CD4-positive, alpha-beta T cell (primary cell): ENCODE results near the gene CCNL1. TPM values are rescaled to one million over a fixed set of nuclear protein-coding genes. Genes with fewer than 3 reads are reported as not detected.
A peak's percentile ranks its signal among the peaks of the same experiment; 100 is the strongest.
"Not testable (repeated sequence)": the region's sequence is repeated elsewhere in the genome, so short reads cannot be mapped to it uniquely, and the experiment has no call there.

Experiments used
- ATAC-seq: fragments of 200-7000 bp; cut with Tn5 transposase; one replicate; pipeline ENCODE4 v1.10.0; 2022; ENCODE audit warnings: mild to moderate bottlenecking; ENCODE audit not compliant: poor library complexity
- CTCF ChIA-PET: fragments of 350-600 bp; sonication (Branson Sonifier 250); formaldehyde crosslinking; loops from one replicate; lab custom pipeline; 2021; ENCODE audit warnings: antibody characterized with exemption, inconsistent platforms; lab: Charles Lee
- POLR2A ChIA-PET: fragments of 350-600 bp; sonication (Branson Sonifier 250); formaldehyde crosslinking; loops from one replicate; lab custom pipeline; 2021; ENCODE audit warnings: antibody characterized with exemption, inconsistent platforms; lab: Charles Lee
- DNase-seq, 14 experiments: peaks; one replicate each; pipeline ENCODE4 v3.0.0-alpha.2; 2013 to 2020; ENCODE audit warnings: mixed read lengths in 2 of 14
- H3K27ac ChIP-seq, 2 donors: one replicate each; pipeline versions ENCODE4 v1.5.1 to v1.7.0; 2013; ENCODE audit warnings: low read length in 2 of 2, low read depth in 1 of 2, mild to moderate bottlenecking in 1 of 2
- H3K27me3 ChIP-seq, 2 experiments: 1 replicate in 1 of 2; 2 replicates in 1 of 2; pipeline versions ENCODE4 v1.6.1 to v1.7.0; 2013; ENCODE audit warnings: low read length in 2 of 2, control low read depth in 1 of 2, mild to moderate bottlenecking in 1 of 2, moderate library complexity in 1 of 2; ENCODE audit not compliant: insufficient read depth in 2 of 2, control insufficient read depth in 1 of 2
- H3K36me3 ChIP-seq: one replicate; pipeline ENCODE4 v1.6.1; 2013; ENCODE audit warnings: low read length, control low read depth; ENCODE audit not compliant: insufficient read depth
- H3K4me1 ChIP-seq: one replicate; pipeline ENCODE4 v1.6.1; 2013; ENCODE audit warnings: low read length, control low read depth; ENCODE audit not compliant: insufficient read depth
- H3K4me3 ChIP-seq: one replicate; pipeline ENCODE4 v1.5.1; 2013; ENCODE audit warnings: mild to moderate bottlenecking, low read length, moderate library complexity
- H3K9me3 ChIP-seq, 2 experiments: 1 replicate in 1 of 2; 2 replicates in 1 of 2; pipeline versions ENCODE4 v1.6.1 to v1.7.0; 2013; ENCODE audit warnings: low read length in 2 of 2, mild to moderate bottlenecking in 2 of 2, control low read depth in 1 of 2, moderate library complexity in 1 of 2; ENCODE audit not compliant: control insufficient read depth in 1 of 2, insufficient read depth in 1 of 2
- H3K27ac Mint-ChIP-seq: one replicate; pipeline ENCODE4 v1.8.0; 2020; ENCODE audit warnings: mixed read lengths
- H3K27me3 Mint-ChIP-seq: one replicate; pipeline ENCODE4 v1.8.0; 2021; ENCODE audit warnings: mixed read lengths
- H3K36me3 Mint-ChIP-seq: one replicate; pipeline ENCODE4 v1.8.0; 2021; ENCODE audit warnings: low read depth, mixed read lengths
- H3K4me1 Mint-ChIP-seq: one replicate; pipeline ENCODE4 v1.8.0; 2021; ENCODE audit warnings: low read depth, mixed read lengths
- H3K4me3 Mint-ChIP-seq: one replicate; pipeline ENCODE4 v1.8.0; 2020; ENCODE audit warnings: mild to moderate bottlenecking, mixed read lengths
- H3K9me3 Mint-ChIP-seq: one replicate; pipeline ENCODE4 v1.8.0; 2020; ENCODE audit warnings: mixed read lengths
- intact Hi-C, 2 experiments: fragments of 100-400 bp; cut with DNase I in 1 of 2; cut with micrococcal nuclease in 1 of 2; formaldehyde crosslinking; loops; one replicate each; pipeline versions ENCODE4 v1.15.1 to v1.9.0; 2023 to 2025; cut with DNase I, micrococcal nuclease
- total RNA-seq, 174 experiments: library from RNA in 2 of 174; stranded (reverse) in 2 of 174; gene quantifications; one replicate each; pipeline ENCODE4 v1.2.3 and lab custom pipeline; 2021 to 2026
- TF ChIP-seq, protein P1 (sequence below): fragments of 200-600 bp; IDR thresholded peaks from one replicate; pipeline ENCODE4 v1.8.0; 2022; ENCODE audit warnings: antibody characterized with exemption, mild to moderate bottlenecking

CCNL1 gene
- total RNA-seq, 2 experiments from 2014 or later = 1,350 to 1,388 TPM

DNA sequence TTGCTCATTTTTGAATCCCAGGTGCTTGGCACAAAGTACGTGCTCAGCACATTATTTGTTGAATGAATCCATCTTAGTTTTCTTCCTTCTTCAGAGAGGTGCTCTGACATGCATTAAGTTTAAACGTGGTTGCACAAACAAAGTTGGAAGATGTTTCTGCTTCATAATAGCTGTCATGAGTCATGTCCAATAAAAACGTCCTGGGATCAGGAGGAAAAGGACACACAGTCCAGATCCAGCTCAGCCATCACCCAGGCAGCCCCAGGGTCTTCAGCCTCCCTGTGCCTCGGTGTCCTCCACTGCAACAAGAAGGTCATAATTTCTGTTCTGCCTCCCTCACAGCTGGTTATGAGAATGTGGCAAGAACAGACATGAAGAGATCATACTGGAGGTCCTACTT lies 55.4 kb downstream of the CCNL1 start:
- DNase-seq = no peak
- Histone ChIP-seq H3K27me3 (no peaks in the 10 kb centered on the region), H3K9me3 (no peaks in the 10 kb centered on the region), H3K4me3 (no peak overlapping the region), H3K36me3 (no peaks in the 10 kb centered on the region), H3K27ac (no peak overlapping the region), H3K4me1 (peaks cover 31% of the 10 kb centered on the region)
- ATAC-seq = no peak
- ChIA-PET CTCF (no interaction called here), POLR2A (interaction anchor here (0.6 to 3.3 kb wide), 3 partner anchors 12 to 28 kb away, joined by 3 to 19 read pairs (median 3); no protein-coding TSS in a partner anchor)
- Mint-ChIP-seq H3K4me3 (no peak overlapping the region), H3K4me1 (peaks cover 26% of the 10 kb centered on the region), H3K9me3 (no peaks in the 10 kb centered on the region), H3K27ac (peak overlapping the region; percentile 60), H3K27me3 (no peaks in the 10 kb centered on the region), H3K36me3 (no peaks in the 10 kb centered on the region)
- intact Hi-C loops = no loop called here
- TF ChIP-seq, protein P1, sequence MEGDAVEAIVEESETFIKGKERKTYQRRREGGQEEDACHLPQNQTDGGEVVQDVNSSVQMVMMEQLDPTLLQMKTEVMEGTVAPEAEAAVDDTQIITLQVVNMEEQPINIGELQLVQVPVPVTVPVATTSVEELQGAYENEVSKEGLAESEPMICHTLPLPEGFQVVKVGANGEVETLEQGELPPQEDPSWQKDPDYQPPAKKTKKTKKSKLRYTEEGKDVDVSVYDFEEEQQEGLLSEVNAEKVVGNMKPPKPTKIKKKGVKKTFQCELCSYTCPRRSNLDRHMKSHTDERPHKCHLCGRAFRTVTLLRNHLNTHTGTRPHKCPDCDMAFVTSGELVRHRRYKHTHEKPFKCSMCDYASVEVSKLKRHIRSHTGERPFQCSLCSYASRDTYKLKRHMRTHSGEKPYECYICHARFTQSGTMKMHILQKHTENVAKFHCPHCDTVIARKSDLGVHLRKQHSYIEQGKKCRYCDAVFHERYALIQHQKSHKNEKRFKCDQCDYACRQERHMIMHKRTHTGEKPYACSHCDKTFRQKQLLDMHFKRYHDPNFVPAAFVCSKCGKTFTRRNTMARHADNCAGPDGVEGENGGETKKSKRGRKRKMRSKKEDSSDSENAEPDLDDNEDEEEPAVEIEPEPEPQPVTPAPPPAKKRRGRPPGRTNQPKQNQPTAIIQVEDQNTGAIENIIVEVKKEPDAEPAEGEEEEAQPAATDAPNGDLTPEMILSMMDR = no peak

DNA sequence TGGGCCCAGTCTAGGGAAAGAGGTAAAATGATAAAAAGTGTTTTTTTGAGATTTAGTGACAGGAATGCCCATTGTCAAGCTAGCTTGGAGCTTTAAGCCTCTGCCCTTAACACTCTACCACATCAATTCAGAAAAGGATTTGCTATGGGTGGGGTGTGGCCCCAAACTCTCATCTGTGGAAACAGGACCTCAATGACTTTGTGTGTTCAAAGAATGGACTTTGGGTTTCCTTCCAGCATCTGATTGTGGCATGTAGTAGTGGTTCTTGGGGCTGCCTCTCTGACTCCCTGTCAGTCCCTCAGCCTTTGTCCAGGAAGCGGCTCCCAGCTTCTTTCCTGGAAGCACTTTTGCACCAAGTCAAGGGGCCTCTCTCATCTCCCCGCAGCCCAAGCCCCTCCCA lies 56.1 kb downstream of the CCNL1 start:
- no peaks in the 10 kb centered on the region for H3K27me3 Mint-ChIP-seq
- POLR2A ChIA-PET = interaction anchor here (0.6 to 3.3 kb wide), 2 partner anchors 15 to 21 kb away, joined by 3 to 19 read pairs; no protein-coding TSS in a partner anchor
- Histone ChIP-seq H3K4me1 (peaks cover 31% of the 10 kb centered on the region), H3K27me3 (no peaks in the 10 kb centered on the region), H3K36me3 (no peaks in the 10 kb centered on the region), H3K4me3 (no peak overlapping the region), H3K27ac (peak overlapping the region in 1 of 2 donors; percentile 26), H3K9me3 (no peaks in the 10 kb centered on the region)
- TF ChIP-seq, protein P1 = no peak
- no peaks in the 10 kb centered on the region for H3K9me3 Mint-ChIP-seq
- H3K4me1 Mint-ChIP-seq = peaks cover 26% of the 10 kb centered on the region
- H3K36me3 Mint-ChIP-seq = no peaks in the 10 kb centered on the region
- ATAC-seq = no peak
- H3K27ac Mint-ChIP-seq = peak overlapping the region; percentile 60
- no peak for DNase-seq
- CTCF ChIA-PET = interaction anchor here (0.7 to 2.1 kb wide), 3 partner anchors 10 to 34 kb away, joined by 3 to 5 read pairs (median 5); no protein-coding TSS in a partner anchor
- no peak overlapping the region for H3K4me3 Mint-ChIP-seq
- intact Hi-C loops = no loop called here

DNA sequence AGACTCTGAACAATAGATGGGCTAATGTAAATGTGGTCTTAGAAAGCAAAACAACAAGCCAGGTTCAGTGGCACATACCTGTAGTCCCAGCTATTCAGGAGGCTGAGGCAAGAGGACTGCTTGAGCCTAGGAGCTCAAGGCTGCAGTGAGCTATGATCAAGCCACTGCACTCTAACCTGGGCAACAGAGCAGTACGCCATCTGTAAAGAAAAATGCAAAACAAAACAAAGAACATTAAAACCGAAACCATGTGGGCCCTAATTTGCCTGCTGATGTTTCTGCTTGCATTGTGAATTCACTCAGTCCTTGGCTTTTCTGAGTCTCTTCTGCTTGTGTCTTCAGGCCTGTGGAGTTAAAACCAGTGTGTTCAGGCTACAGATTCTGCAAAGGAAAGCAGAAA lies 56.7 kb downstream of the CCNL1 start:
- peak overlapping the region; percentile 60 for H3K27ac Mint-ChIP-seq
- Histone ChIP-seq H3K4me1 (peaks cover 31% of the 10 kb centered on the region), H3K27ac (peak overlapping the region in 1 of 2 donors; percentile 26), H3K4me3 (no peak overlapping the region), H3K27me3 (no peaks in the 10 kb centered on the region), H3K36me3 (no peaks in the 10 kb centered on the region), H3K9me3 (no peaks in the 10 kb centered on the region)
- no peaks in the 10 kb centered on the region for H3K27me3 Mint-ChIP-seq
- ATAC-seq (no peak), DNase-seq (peak in 2 of 14 experiments; percentile 14 to 30)
- POLR2A ChIA-PET = interaction anchor here (3.3 kb wide), 1 partner anchor 14 kb away, joined by 19 read pairs; no protein-coding TSS in a partner anchor
- H3K36me3 Mint-ChIP-seq = no peaks in the 10 kb centered on the region
- peaks cover 26% of the 10 kb centered on the region for H3K4me1 Mint-ChIP-seq
- H3K9me3 Mint-ChIP-seq = no peaks in the 10 kb centered on the region
- no peak overlapping the region for H3K4me3 Mint-ChIP-seq
- TF ChIP-seq, protein P1 = no peak
- intact Hi-C loops = no loop called here
- CTCF ChIA-PET = interaction anchor here (0.7 to 2.1 kb wide), 3 partner anchors 10 to 34 kb away, joined by 3 to 5 read pairs (median 5); no protein-coding TSS in a partner anchor

DNA sequence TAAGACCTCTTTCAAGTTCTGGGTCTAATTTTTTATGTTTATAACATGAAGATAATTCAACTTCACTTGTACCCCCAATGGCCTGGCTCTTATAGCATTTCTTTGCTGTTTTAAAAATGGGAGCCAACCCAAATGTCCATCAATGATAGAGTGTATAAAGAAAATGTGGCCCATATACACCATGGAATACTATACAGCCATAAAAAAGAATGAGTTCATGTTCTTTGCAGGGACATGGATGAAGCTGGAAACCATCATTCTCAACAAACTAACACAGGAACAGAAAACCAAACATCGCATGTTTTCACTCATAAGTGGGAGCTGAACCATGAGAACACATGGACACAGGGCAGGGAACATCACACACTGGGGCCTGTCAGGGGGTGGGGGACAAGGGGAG lies 57.4 kb downstream of the CCNL1 start:
- H3K36me3 Mint-ChIP-seq, H3K9me3 ChIP-seq, H3K4me3 Mint-ChIP-seq, H3K9me3 Mint-ChIP-seq, ATAC-seq, intact Hi-C loops, H3K27ac Mint-ChIP-seq, H3K27me3 Mint-ChIP-seq, DNase-seq, H3K4me3 ChIP-seq, H3K36me3 ChIP-seq, H3K27ac ChIP-seq, H3K27me3 ChIP-seq: not testable (repeated sequence)
- ChIA-PET CTCF (interaction anchor here (2.1 kb wide), 1 partner anchor 11 kb away, joined by 5 read pairs; no protein-coding TSS in a partner anchor), POLR2A (interaction anchor here (3.3 kb wide), 1 partner anchor 14 kb away, joined by 19 read pairs; no protein-coding TSS in a partner anchor)
- H3K4me1 Mint-ChIP-seq = peaks cover 26% of the 10 kb centered on the region
- peaks cover 31% of the 10 kb centered on the region for H3K4me1 ChIP-seq
